Stomach (tissue), 9 donors: Measurements from ENCODE around the gene SLC38A10. TPM values are rescaled to one million over a fixed set of nuclear protein-coding genes. Genes with fewer than 3 reads are reported as not detected.
A peak's percentile ranks its signal among the peaks of the same experiment; 100 is the strongest.

ENCODE experiments used
- DNase-seq, 2 donors: peaks; one replicate each; pipeline versions ENCODE4 v3.0.0 to v3.0.0-alpha.2; 2013 to 2019
- H3K27ac ChIP-seq, 5 donors: fragments of 200-600 bp in 4 of 5; sonication (generic) in 4 of 5; one replicate each; pipeline ENCODE4 v1.5.1; 2013 to 2019; ENCODE audit warnings: mild to moderate bottlenecking in 1 of 5, moderate library complexity in 1 of 5
- H3K27me3 ChIP-seq, 3 donors: fragments of 200-600 bp; sonication (generic); one replicate each; pipeline ENCODE4 v1.5.1; 2017 to 2019; ENCODE audit warnings: mixed run types in 1 of 3
- H3K36me3 ChIP-seq, 4 donors: fragments of 200-600 bp; sonication (generic); 1 replicate in 3 of 4; 2 replicates in 1 of 4; pipeline ENCODE4 v1.5.1; 2016 to 2019
- H3K4me1 ChIP-seq, 4 donors: fragments of 200-600 bp; sonication (generic); one replicate each; pipeline ENCODE4 v1.5.1; 2016 to 2019
- H3K4me3 ChIP-seq, 4 donors: fragments of 200-600 bp; sonication (generic) in 3 of 4; one replicate each; pipeline ENCODE4 v1.5.1; 2016 to 2019; ENCODE audit warnings: mild to moderate bottlenecking in 1 of 4
- H3K9me3 ChIP-seq, 4 donors: fragments of 200-600 bp; sonication (generic); one replicate each; pipeline ENCODE4 v1.5.1; 2016 to 2019
- EP300 ChIP-seq: sonication (generic); formaldehyde crosslinking; IDR thresholded peaks from one replicate; pipeline ENCODE4 v1.6.1; 2017; ENCODE audit warnings: antibody characterized with exemption
- POLR2A ChIP-seq, 4 donors: fragments of 450-650 bp; IDR thresholded peaks; one replicate each; pipeline ENCODE4 v1.6.1; 2016; ENCODE audit warnings: antibody characterized with exemption in 4 of 4, control low read depth in 2 of 4, mild to moderate bottlenecking in 1 of 4, moderate library complexity in 1 of 4
- POLR2AphosphoS5 ChIP-seq, 3 donors: sonication (generic); formaldehyde crosslinking; IDR thresholded peaks; one replicate each; pipeline ENCODE4 v1.6.1; 2016; ENCODE audit warnings: antibody characterized with exemption in 3 of 3
- WGBS, 5 donors: extraction: QIAGEN DNeasy Blood & Tissue Kit in 3 of 5; methylation state at CpG; one replicate each; pipeline versions ENCODE4 v1.1.5 to v1.1.7; 2013 to 2018; 5-methylcytosine and 5-hydroxymethylcytosine counted together
- intact Hi-C: fragments of 100-400 bp; cut with DNase I; formaldehyde crosslinking; loops from one replicate; pipeline ENCODE4 v1.15.1; 2023; ENCODE audit warnings: low total_unique reads
- polyA plus RNA-seq, 3 donors: library from polyadenylated mRNA; stranded (reverse); fragments of 200-250 nt; gene quantifications; one replicate each; pipeline ENCODE4 v1.2.3, GENCODE V29; 2013
- total RNA-seq, 5 donors: library from RNA; depleted of rRNA; stranded (reverse); fragments of >200 nt; gene quantifications; one replicate each; pipeline versions ENCODE4 v1.1.0 to v1.2.3, GENCODE V29; 2014 to 2016
- TF ChIP-seq, protein P1 (sequence below), 7 experiments: fragments of 450-650 bp in 4 of 7; fragments of 200-600 bp in 3 of 7; sonication (generic) in 3 of 7; IDR thresholded peaks; one replicate each; pipeline ENCODE4 v1.5.1; 2016 to 2019; ENCODE audit warnings: antibody characterized with exemption in 7 of 7, control low read depth in 2 of 7, mild to moderate bottlenecking in 1 of 7
- donor health status: healthy with polysubstance abuse.
- donor health status: Bipolar disorder and iron deficiency.
- donor health status: healthy.

The SLC38A10 gene
- total and polyA plus RNA-seq, 8 donors: 18.6 to 140 (median 67.3) TPM

GRCh38 chr17:81325714-81326358 lies 30.7 kb upstream of the SLC38A10 start:
- intact Hi-C loops: no loop called here
- no peak for DNase-seq
- Histone ChIP-seq H3K9me3 (no peaks in the 10 kb centered on the region), H3K27me3 (peaks cover 0 to 2% (median 0%) of the 10 kb centered on the region in 3 donors), H3K4me3 (no peak overlapping the region), H3K4me1 (peaks cover 23 to 59% (median 33%) of the 10 kb centered on the region in 4 donors), H3K27ac (peak overlapping the region in 1 of 5 donors; percentile 60), H3K36me3 (no peaks in the 10 kb centered on the region)
- TF ChIP-seq, protein P1, sequence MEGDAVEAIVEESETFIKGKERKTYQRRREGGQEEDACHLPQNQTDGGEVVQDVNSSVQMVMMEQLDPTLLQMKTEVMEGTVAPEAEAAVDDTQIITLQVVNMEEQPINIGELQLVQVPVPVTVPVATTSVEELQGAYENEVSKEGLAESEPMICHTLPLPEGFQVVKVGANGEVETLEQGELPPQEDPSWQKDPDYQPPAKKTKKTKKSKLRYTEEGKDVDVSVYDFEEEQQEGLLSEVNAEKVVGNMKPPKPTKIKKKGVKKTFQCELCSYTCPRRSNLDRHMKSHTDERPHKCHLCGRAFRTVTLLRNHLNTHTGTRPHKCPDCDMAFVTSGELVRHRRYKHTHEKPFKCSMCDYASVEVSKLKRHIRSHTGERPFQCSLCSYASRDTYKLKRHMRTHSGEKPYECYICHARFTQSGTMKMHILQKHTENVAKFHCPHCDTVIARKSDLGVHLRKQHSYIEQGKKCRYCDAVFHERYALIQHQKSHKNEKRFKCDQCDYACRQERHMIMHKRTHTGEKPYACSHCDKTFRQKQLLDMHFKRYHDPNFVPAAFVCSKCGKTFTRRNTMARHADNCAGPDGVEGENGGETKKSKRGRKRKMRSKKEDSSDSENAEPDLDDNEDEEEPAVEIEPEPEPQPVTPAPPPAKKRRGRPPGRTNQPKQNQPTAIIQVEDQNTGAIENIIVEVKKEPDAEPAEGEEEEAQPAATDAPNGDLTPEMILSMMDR (IDR thresholded peaks at IDR 0.05): no peak
- TF ChIP-seq POLR2A (IDR thresholded peaks at IDR 0.05) (no peak), POLR2AphosphoS5 (IDR thresholded peaks at IDR 0.05) (no peak), EP300 (no peak)
- 61 to 77% (median 72%) methylated on average over 12 to 14 of the region's 14 CpGs for WGBS, 5 donors

DNA sequence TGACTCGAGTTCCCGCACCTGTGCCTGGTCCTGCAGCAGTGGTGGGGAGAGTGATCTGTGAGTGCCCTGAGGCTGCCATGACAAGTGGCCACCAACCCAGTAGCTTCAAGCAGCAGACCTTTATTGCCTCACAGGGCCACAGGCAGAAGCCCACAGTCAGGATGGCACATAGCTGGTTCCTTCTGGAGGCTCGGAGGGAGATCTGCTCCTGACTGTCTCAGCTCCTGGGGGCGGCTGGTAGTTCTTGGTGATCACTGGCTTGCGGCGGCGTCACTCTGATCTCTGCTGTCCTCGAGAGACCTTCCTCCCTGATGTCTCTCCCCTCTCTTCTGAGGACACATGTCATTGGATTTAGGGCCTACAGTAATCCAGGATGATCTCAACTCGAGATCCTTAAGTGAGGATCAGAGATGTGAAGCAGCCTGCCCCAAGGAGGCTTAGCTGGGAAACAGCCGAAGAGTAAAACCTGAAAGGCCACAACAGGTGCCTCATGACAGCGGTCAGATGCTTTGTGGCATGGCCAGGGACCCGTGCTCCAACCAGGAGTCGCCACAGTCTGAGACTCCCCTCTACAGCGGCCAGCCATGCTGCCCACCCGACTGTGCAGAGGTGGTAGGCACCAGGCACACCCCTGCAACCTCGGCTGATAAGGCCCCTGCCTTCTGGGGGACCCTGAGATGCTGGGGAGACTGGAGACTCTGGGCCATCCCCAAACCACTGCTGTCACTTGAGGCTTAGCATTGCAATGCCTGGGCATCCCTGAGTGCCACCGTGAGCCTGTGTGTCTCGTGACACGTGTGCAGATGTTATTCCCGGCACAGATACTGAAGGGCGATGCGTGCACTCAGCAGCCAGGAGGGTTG lies 30.0 kb upstream of the SLC38A10 start:
- H3K27me3 ChIP-seq: no peaks in the 10 kb centered on the region
- no peak overlapping the region for H3K27ac ChIP-seq
- no peak for DNase-seq

GRCh38 chr17:81324177-81324850 lies 29.2 kb upstream of the SLC38A10 start:
- Histone ChIP-seq H3K4me1 (peaks cover 13 to 44% (median 19%) of the 10 kb centered on the region in 4 donors), H3K27ac (no peak overlapping the region), H3K9me3 (no peaks in the 10 kb centered on the region), H3K4me3 (no peak overlapping the region), H3K36me3 (no peaks in the 10 kb centered on the region), H3K27me3 (no peaks in the 10 kb centered on the region)
- WGBS, 5 donors: 87 to 94% (median 91%) methylated on average over 13 to 17 of the region's 17 CpGs
- DNase-seq: no peak
- TF ChIP-seq EP300 (no peak), POLR2AphosphoS5 (IDR thresholded peaks at IDR 0.05) (no peak), POLR2A (IDR thresholded peaks at IDR 0.05) (no peak)
- TF ChIP-seq, protein P1 (IDR thresholded peaks at IDR 0.05): no peak
- intact Hi-C loops: no loop called here

More for the DNA sequence above, 30.0 kb upstream of the SLC38A10 start:
- Histone ChIP-seq H3K4me3 (no peak overlapping the region), H3K4me1 (peaks cover 21 to 51% (median 27%) of the 10 kb centered on the region in 4 donors), H3K9me3 (no peaks in the 10 kb centered on the region), H3K36me3 (no peaks in the 10 kb centered on the region)
- intact Hi-C loops: no loop called here
- 80 to 89% (median 87%) methylated on average over 15 to 22 of the region's 22 CpGs for WGBS, 5 donors
- TF ChIP-seq POLR2AphosphoS5 (IDR thresholded peaks at IDR 0.05) (no peak), EP300 (no peak), POLR2A (IDR thresholded peaks at IDR 0.05) (no peak)
- TF ChIP-seq, protein P1 (IDR thresholded peaks at IDR 0.05): no peak

GRCh38 chr17:81323411-81323868 lies 28.3 kb upstream of the SLC38A10 start:
- no peak overlapping the region for H3K27ac ChIP-seq
- no peaks in the 10 kb centered on the region for H3K27me3 ChIP-seq
- TF ChIP-seq POLR2A (IDR thresholded peaks at IDR 0.05): no peak
- no peak for TF ChIP-seq EP300
- TF ChIP-seq, protein P1 (IDR thresholded peaks at IDR 0.05): no peak
- TF ChIP-seq POLR2AphosphoS5 (IDR thresholded peaks at IDR 0.05): no peak
- intact Hi-C loops: no loop called here
- H3K4me3 ChIP-seq: no peak overlapping the region
- H3K36me3 ChIP-seq: no peaks in the 10 kb centered on the region
- no peaks in the 10 kb centered on the region for H3K9me3 ChIP-seq
- 66 to 86% (median 68%) methylated on average over 19 to 20 of the region's 20 CpGs for WGBS, 5 donors
- DNase-seq: no peak
- H3K4me1 ChIP-seq: peaks cover 5 to 35% (median 10%) of the 10 kb centered on the region in 4 donors
